Central memory CD8-positive, alpha-beta T cell (primary cell): ENCODE data around the gene PTBP3.
A peak's percentile ranks its signal among the peaks of the same experiment; 100 is the strongest.

Experiments used
- ATAC-seq: fragments of 150-1000 bp; cut with Tn5 transposase; replicated peaks from 2 replicates; pipeline ENCODE4 v1.10.0; 2022; ENCODE audit warnings: mild to moderate bottlenecking, moderate FRiP score, moderate number of reproducible peaks; ENCODE audit not compliant: poor library complexity, severe bottlenecking; ENCODE audit errors: extremely low read depth
- DNase-seq, 2 donors: peaks; one replicate each; pipeline ENCODE4 v3.0.0; 2021; ENCODE audit warnings: low spot score in 2 of 2
- H3K27ac Mint-ChIP-seq: one replicate; pipeline ENCODE4 v1.8.0; 2022; ENCODE audit warnings: low read depth, mild to moderate bottlenecking, moderate library complexity, mixed read lengths
- H3K27me3 Mint-ChIP-seq: one replicate; pipeline ENCODE4 v1.8.0; 2022; ENCODE audit warnings: mixed read lengths
- H3K36me3 Mint-ChIP-seq: one replicate; pipeline ENCODE4 v1.8.0; 2022; ENCODE audit warnings: mild to moderate bottlenecking, moderate library complexity, mixed read lengths; ENCODE audit not compliant: insufficient read depth
- H3K4me1 Mint-ChIP-seq: one replicate; pipeline ENCODE4 v1.8.0; 2022; ENCODE audit warnings: mixed read lengths
- H3K4me3 Mint-ChIP-seq: one replicate; pipeline ENCODE4 v1.8.0; 2022; ENCODE audit warnings: mild to moderate bottlenecking, moderate library complexity, mixed read lengths
- H3K9me3 Mint-ChIP-seq: one replicate; pipeline ENCODE4 v1.8.0; 2022; ENCODE audit warnings: mixed read lengths

The PTBP3 gene

GRCh38 chr9:112327718-112328450, 5.5 kb downstream of the PTBP3 start:
- Mint-ChIP-seq H3K4me3 (peak overlapping the region; percentile 39), H3K27ac (peak overlapping the region; percentile 74), H3K36me3 (peaks cover 8% of the 10 kb centered on the region), H3K4me1 (peaks cover 63% of the 10 kb centered on the region), H3K27me3 (no peaks in the 10 kb centered on the region), H3K9me3 (no peaks in the 10 kb centered on the region)
- no peak for ATAC-seq
- DNase-seq, result no peak

GRCh38 chr9:112326194-112326593, 7.2 kb downstream of the PTBP3 start:
- Mint-ChIP-seq H3K27ac (no peak overlapping the region), H3K9me3 (no peaks in the 10 kb centered on the region), H3K36me3 (peaks cover 6% of the 10 kb centered on the region), H3K4me1 (peaks cover 58% of the 10 kb centered on the region), H3K4me3 (no peak overlapping the region), H3K27me3 (no peaks in the 10 kb centered on the region)
- ATAC-seq, result no peak
- no peak for DNase-seq

- DNase-seq (no peak), ATAC-seq (no peak)
- Mint-ChIP-seq H3K4me3 (no peak overlapping the region), H3K36me3 (peaks cover 6% of the 10 kb centered on the region), H3K27ac (no peak overlapping the region), H3K4me1 (peaks cover 52% of the 10 kb centered on the region), H3K27me3 (no peaks in the 10 kb centered on the region), H3K9me3 (no peaks in the 10 kb centered on the region)
Observed at GRCh38 chr9:112325600-112325999, 7.8 kb downstream of the PTBP3 start.

- H3K9me3 Mint-ChIP-seq, result no peaks in the 10 kb centered on the region
- ATAC-seq, result no peak
- peaks cover 47% of the 10 kb centered on the region for H3K4me1 Mint-ChIP-seq
- no peak overlapping the region for H3K4me3 Mint-ChIP-seq
- no peak for DNase-seq
- H3K27me3 Mint-ChIP-seq, result no peaks in the 10 kb centered on the region
- H3K36me3 Mint-ChIP-seq, result peaks cover 6% of the 10 kb centered on the region
- no peak overlapping the region for H3K27ac Mint-ChIP-seq
Observed at GRCh38 chr9:112325127-112325526, 8.3 kb downstream of the PTBP3 start.

GRCh38 chr9:112323378-112323854, 10.0 kb downstream of the PTBP3 start:
- Mint-ChIP-seq H3K27ac (peak overlapping the region; percentile 41), H3K36me3 (peaks cover 6% of the 10 kb centered on the region), H3K4me3 (no peak overlapping the region), H3K9me3 (no peaks in the 10 kb centered on the region), H3K27me3 (no peaks in the 10 kb centered on the region), H3K4me1 (peaks cover 55% of the 10 kb centered on the region)
- no peak for DNase-seq
- ATAC-seq, result no peak

GRCh38 chr9:112322701-112323377, 10.6 kb downstream of the PTBP3 start:
- Mint-ChIP-seq H3K36me3 (peaks cover 6% of the 10 kb centered on the region), H3K9me3 (no peaks in the 10 kb centered on the region), H3K4me1 (peaks cover 55% of the 10 kb centered on the region), H3K4me3 (no peak overlapping the region), H3K27ac (peak overlapping the region; percentile 79), H3K27me3 (no peaks in the 10 kb centered on the region)
- ATAC-seq, result no peak
- DNase-seq, result no peak

GRCh38 chr9:112316258-112316943, 17.0 kb downstream of the PTBP3 start:
- peaks cover 69% of the 10 kb centered on the region for H3K4me1 Mint-ChIP-seq
- DNase-seq (no peak), ATAC-seq (no peak)
- peaks cover 11% of the 10 kb centered on the region for H3K36me3 Mint-ChIP-seq
- H3K27me3 Mint-ChIP-seq, result no peaks in the 10 kb centered on the region
- H3K9me3 Mint-ChIP-seq, result no peaks in the 10 kb centered on the region
- peak overlapping the region; percentile 82 for H3K4me3 Mint-ChIP-seq
- H3K27ac Mint-ChIP-seq, result peak overlapping the region; percentile 90

- ATAC-seq (no peak), DNase-seq (no peak)
- peaks cover 13% of the 10 kb centered on the region for H3K36me3 Mint-ChIP-seq
- peak overlapping the region; percentile 90 for H3K27ac Mint-ChIP-seq
- H3K27me3 Mint-ChIP-seq, result no peaks in the 10 kb centered on the region
- H3K9me3 Mint-ChIP-seq, result no peaks in the 10 kb centered on the region
- H3K4me3 Mint-ChIP-seq, result peak overlapping the region; percentile 82
- H3K4me1 Mint-ChIP-seq, result peaks cover 74% of the 10 kb centered on the region
Observed at GRCh38 chr9:112315331-112316257, 17.8 kb downstream of the PTBP3 start.

- no peak for DNase-seq
- Mint-ChIP-seq H3K4me1 (peaks cover 57% of the 10 kb centered on the region), H3K36me3 (peaks cover 11% of the 10 kb centered on the region), H3K27me3 (no peaks in the 10 kb centered on the region), H3K9me3 (no peaks in the 10 kb centered on the region), H3K27ac (no peak overlapping the region), H3K4me3 (no peak overlapping the region)
- ATAC-seq, result no peak
Observed at GRCh38 chr9:112312139-112312538, 21.3 kb downstream of the PTBP3 start.

- Mint-ChIP-seq H3K4me1 (peaks cover 52% of the 10 kb centered on the region), H3K9me3 (no peaks in the 10 kb centered on the region), H3K4me3 (no peak overlapping the region), H3K27me3 (no peaks in the 10 kb centered on the region), H3K27ac (no peak overlapping the region), H3K36me3 (peaks cover 11% of the 10 kb centered on the region)
- ATAC-seq (no peak), DNase-seq (no peak)
Observed at GRCh38 chr9:112311497-112311896, 21.9 kb downstream of the PTBP3 start.

GRCh38 chr9:112310826-112311225, 22.6 kb downstream of the PTBP3 start:
- Mint-ChIP-seq H3K4me3 (no peak overlapping the region), H3K36me3 (peaks cover 9% of the 10 kb centered on the region), H3K27ac (no peak overlapping the region), H3K27me3 (no peaks in the 10 kb centered on the region), H3K4me1 (peaks cover 46% of the 10 kb centered on the region), H3K9me3 (no peaks in the 10 kb centered on the region)
- ATAC-seq, result no peak
- no peak for DNase-seq

- Mint-ChIP-seq H3K27me3 (no peaks in the 10 kb centered on the region), H3K27ac (no peak overlapping the region), H3K4me3 (no peak overlapping the region), H3K4me1 (peaks cover 40% of the 10 kb centered on the region), H3K36me3 (peaks cover 7% of the 10 kb centered on the region), H3K9me3 (no peaks in the 10 kb centered on the region)
- no peak for DNase-seq
- ATAC-seq, result no peak
Observed at GRCh38 chr9:112308588-112308987, 24.8 kb downstream of the PTBP3 start.
